OCI-LY1 (cell line): ENCODE measurements around the gene COPE.

ENCODE experiments used
- CTCF ChIP-seq: fragments of 200-600 bp; sonication (generic), shearing (Covaris generic); IDR thresholded peaks from 2 replicates; pipeline ENCODE4 v1.5.1; 2017; ENCODE audit warnings: mild to moderate bottlenecking, antibody characterized with exemption, low read length, moderate library complexity, mixed read lengths
- EZH2 ChIP-seq: fragments of 200-600 bp; sonication (generic), shearing (Covaris generic); IDR thresholded peaks from 2 replicates; pipeline ENCODE4 v1.8.0; 2017; ENCODE audit warnings: borderline replicate concordance, mixed run types, mild to moderate bottlenecking, antibody characterized with exemption, low read length, moderate library complexity, mixed read lengths

DNA sequence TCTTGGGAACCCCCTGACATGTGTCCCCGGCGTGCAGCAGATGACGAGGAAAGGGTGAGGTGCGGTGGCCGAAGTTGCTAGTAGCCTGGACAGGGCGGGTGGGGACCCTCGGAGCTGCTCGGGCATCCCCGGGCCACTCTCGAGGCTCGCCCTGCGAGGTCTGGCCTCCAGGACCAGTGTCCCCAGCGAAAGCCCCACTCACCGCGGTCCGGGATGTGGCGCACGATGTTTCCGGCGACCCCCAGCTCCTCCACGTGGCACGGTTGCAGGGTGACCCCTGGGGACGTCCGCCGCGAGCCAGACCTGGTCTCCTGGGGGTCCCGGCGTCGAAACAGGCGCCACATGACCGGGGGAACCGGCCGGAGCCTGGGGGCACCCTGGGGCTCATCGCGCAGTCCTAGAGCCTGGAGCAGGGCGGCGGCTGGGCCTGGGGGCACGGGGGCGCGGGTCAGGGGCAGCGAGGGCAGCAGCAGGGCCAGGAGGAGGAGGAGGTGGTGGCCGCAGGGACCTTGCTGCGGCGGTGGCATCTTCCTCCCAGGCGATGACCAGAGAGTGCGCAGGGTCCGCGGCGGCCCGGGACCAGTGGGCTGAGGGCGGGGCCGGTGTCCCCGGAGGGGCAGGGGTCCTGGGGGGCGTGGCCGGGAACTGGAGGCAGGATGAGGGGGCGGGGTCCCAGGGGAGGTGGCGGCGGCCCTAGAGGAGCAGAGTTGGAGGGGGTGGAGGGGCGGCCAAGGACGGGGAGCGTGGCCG lies 49.2 kb downstream of the COPE start:
- TF ChIP-seq CTCF (no peak), EZH2 (no peak)
